ENCODE measurements around the gene VSNL1. TPM values are rescaled to one million over a fixed set of nuclear protein-coding genes. Genes with fewer than 3 reads are reported as not detected.

Gene VSNL1
- total and polyA plus RNA-seq, 2 donors (not counting 1 experiment from before 2014, with no cell fraction given): not detected

DNA sequence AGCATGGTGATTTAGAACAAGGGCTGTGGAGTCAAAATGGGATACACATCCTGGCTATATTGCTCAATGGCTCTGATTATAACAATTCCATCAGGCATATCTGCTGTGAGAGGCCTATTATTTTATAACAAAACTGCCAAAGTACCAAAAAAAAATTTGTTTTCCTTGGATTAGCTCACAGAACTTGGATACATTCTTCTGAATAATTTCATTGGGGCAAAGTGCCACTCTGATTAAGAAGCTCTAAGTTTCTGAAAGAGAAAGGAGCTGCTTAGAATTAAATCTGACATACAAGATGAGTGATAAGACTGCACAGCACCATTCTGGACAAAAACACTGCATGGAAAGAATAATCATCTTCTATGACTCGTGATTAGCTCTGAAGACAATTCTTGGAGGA is 127.4 kb downstream of the VSNL1 start:
- intact Hi-C loops (cut with micrococcal nuclease): no loop called here
- H3K27ac ChIP-seq (ENCODE audit: low read length in 2 of 2): no peak overlapping the region
- H3K4me1 Mint-ChIP-seq: no peaks in the 10 kb centered on the region
- ATAC-seq (ENCODE audit: low read depth): no peak
- no peaks in the 10 kb centered on the region for H4K20me1 ChIP-seq (ENCODE audit: control insufficient read depth, insufficient read depth, low read length, poor library complexity, severe bottlenecking)
- H3K36me3 ChIP-seq (replicated peaks in 1 of 2; ENCODE audit: control extremely low read depth in 1 of 2, control insufficient read depth in 1 of 2, extremely low read depth in 1 of 2, insufficient read depth in 2 of 2, low read length in 1 of 2): peaks cover 7 to 68% of the 10 kb centered on the region in 2 experiments
- H2AFZ ChIP-seq (ENCODE audit: insufficient read depth, low read depth, low read length, poor library complexity, severe bottlenecking): no peak overlapping the region
- no peak overlapping the region for H3K9ac ChIP-seq (ENCODE audit: low read length)
- no CpG with 5 or more reads among the region's 1 CpG for WGBS (ENCODE audit: insufficient coverage)
- no peak for TF ChIP-seq EZH2 (IDR thresholded peaks at IDR 0.05; ENCODE audit: borderline replicate concordance, insufficient read depth, low read depth, low read length, poor library complexity, severe bottlenecking)
- TF ChIP-seq, protein P1, sequence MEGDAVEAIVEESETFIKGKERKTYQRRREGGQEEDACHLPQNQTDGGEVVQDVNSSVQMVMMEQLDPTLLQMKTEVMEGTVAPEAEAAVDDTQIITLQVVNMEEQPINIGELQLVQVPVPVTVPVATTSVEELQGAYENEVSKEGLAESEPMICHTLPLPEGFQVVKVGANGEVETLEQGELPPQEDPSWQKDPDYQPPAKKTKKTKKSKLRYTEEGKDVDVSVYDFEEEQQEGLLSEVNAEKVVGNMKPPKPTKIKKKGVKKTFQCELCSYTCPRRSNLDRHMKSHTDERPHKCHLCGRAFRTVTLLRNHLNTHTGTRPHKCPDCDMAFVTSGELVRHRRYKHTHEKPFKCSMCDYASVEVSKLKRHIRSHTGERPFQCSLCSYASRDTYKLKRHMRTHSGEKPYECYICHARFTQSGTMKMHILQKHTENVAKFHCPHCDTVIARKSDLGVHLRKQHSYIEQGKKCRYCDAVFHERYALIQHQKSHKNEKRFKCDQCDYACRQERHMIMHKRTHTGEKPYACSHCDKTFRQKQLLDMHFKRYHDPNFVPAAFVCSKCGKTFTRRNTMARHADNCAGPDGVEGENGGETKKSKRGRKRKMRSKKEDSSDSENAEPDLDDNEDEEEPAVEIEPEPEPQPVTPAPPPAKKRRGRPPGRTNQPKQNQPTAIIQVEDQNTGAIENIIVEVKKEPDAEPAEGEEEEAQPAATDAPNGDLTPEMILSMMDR (IDR thresholded peaks at IDR 0.05): no peak
- ChIA-PET POLR2A (no interaction called here), CTCF (interaction anchor here (0.7 to 1.6 kb wide), 6 partner anchors 9 to 894 kb away, joined by 3 to 6 read pairs (median 4); no protein-coding TSS in a partner anchor)
- no peak overlapping the region for H3K4me3 Mint-ChIP-seq
- no peaks in the 10 kb centered on the region for H3K27me3 Mint-ChIP-seq
- H3K4me1 ChIP-seq (ENCODE audit: control insufficient read depth in 2 of 2, insufficient read depth in 2 of 2, low read length in 2 of 2): no peaks in the 10 kb centered on the region
- no peak overlapping the region for H3K27ac Mint-ChIP-seq
- no peak overlapping the region for H3K4me3 ChIP-seq (ENCODE audit: control extremely low read depth in 1 of 5, extremely low read depth in 1 of 5, insufficient read depth in 1 of 5, low read depth in 2 of 5, low read length in 4 of 5)
- H3K9me3 ChIP-seq (ENCODE audit: control extremely low read depth in 1 of 3, control insufficient read depth in 2 of 3, insufficient read depth in 1 of 3, low read length in 2 of 3): no peaks in the 10 kb centered on the region
- no peaks in the 10 kb centered on the region for H3K27me3 ChIP-seq (replicated peaks in 1 of 4; ENCODE audit: control extremely low read depth in 1 of 4, control insufficient read depth in 3 of 4, insufficient read depth in 4 of 4, low read length in 3 of 4)
- DNase-seq: no peak
- H3K4me2 ChIP-seq (replicated peaks; ENCODE audit: low read depth, low read length, poor library complexity, severe bottlenecking): no peak overlapping the region
- H3K79me2 ChIP-seq (ENCODE audit: control insufficient read depth, insufficient read depth, low read length): no peaks in the 10 kb centered on the region
- H3K9me3 Mint-ChIP-seq (ENCODE audit: insufficient read depth): no peaks in the 10 kb centered on the region

DNA sequence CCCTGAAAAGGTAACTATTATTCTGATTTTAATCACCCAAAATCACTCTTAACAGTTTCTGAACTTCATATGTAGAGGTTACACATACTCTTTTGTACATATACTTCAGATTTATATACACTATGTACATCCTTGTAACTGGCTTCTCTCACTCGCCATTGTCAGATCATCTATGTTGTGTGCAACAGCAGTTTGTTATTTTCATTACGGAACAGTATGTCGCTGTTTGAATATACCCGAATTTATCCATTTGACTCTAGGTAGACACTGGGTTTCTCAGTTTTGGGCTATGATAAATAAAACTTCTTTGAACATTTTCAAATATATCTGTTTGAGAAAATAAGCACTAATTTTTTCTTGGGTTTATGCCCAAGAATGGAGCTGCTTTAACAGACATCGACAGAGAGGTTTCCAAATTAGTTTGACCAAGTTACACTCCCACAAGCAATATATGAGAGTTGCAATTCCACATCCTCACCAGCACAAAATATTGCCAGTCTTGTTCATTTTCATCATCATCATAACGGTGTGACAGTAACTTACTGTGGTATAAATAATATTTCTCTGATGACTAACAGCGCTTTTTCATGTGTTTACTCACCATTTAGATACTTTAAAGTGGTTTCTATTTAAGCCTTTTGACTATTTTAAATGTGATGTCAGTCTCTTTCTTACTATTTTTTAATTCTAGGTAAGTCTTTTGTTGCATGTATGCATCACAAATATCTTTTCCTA is 132.3 kb downstream of the VSNL1 start:
- Histone ChIP-seq H2AFZ (ENCODE audit: insufficient read depth, low read depth, low read length, poor library complexity, severe bottlenecking) (no peak overlapping the region), H3K27ac (ENCODE audit: low read length in 2 of 2) (peak overlapping the region in 1 of 2 donors; percentile 22), H3K4me1 (ENCODE audit: control insufficient read depth in 2 of 2, insufficient read depth in 2 of 2, low read length in 2 of 2) (no peaks in the 10 kb centered on the region), H3K36me3 (replicated peaks in 1 of 2; ENCODE audit: control extremely low read depth in 1 of 2, control insufficient read depth in 1 of 2, extremely low read depth in 1 of 2, insufficient read depth in 2 of 2, low read length in 1 of 2) (peaks cover 12 to 56% of the 10 kb centered on the region in 2 experiments), H3K4me3 (ENCODE audit: control extremely low read depth in 1 of 5, extremely low read depth in 1 of 5, insufficient read depth in 1 of 5, low read depth in 2 of 5, low read length in 4 of 5) (no peak overlapping the region), H3K4me2 (replicated peaks; ENCODE audit: low read depth, low read length, poor library complexity, severe bottlenecking) (no peak overlapping the region), H4K20me1 (ENCODE audit: control insufficient read depth, insufficient read depth, low read length, poor library complexity, severe bottlenecking) (no peaks in the 10 kb centered on the region), H3K79me2 (ENCODE audit: control insufficient read depth, insufficient read depth, low read length) (no peaks in the 10 kb centered on the region), H3K9me3 (ENCODE audit: control extremely low read depth in 1 of 3, control insufficient read depth in 2 of 3, insufficient read depth in 1 of 3, low read length in 2 of 3) (no peaks in the 10 kb centered on the region), H3K9ac (ENCODE audit: low read length) (no peak overlapping the region), H3K27me3 (replicated peaks in 1 of 4; ENCODE audit: control extremely low read depth in 1 of 4, control insufficient read depth in 3 of 4, insufficient read depth in 4 of 4, low read length in 3 of 4) (no peaks in the 10 kb centered on the region)
- no peaks in the 10 kb centered on the region for H3K27me3 Mint-ChIP-seq
- 60% methylated on average over 1 of the region's 7 CpGs for WGBS (ENCODE audit: insufficient coverage)
- H3K9me3 Mint-ChIP-seq (ENCODE audit: insufficient read depth): no peaks in the 10 kb centered on the region
- TF ChIP-seq EZH2 (IDR thresholded peaks at IDR 0.05; ENCODE audit: borderline replicate concordance, insufficient read depth, low read depth, low read length, poor library complexity, severe bottlenecking): no peak
- TF ChIP-seq, protein P1 (IDR thresholded peaks at IDR 0.05): no peak
- intact Hi-C loops (cut with micrococcal nuclease): no loop called here
- H3K4me3 Mint-ChIP-seq: no peak overlapping the region
- DNase-seq (no peak), ATAC-seq (ENCODE audit: low read depth) (no peak)
- no peaks in the 10 kb centered on the region for H3K4me1 Mint-ChIP-seq
- ChIA-PET POLR2A (no interaction called here), CTCF (interaction anchor here (1.0 to 4.3 kb wide), 9 partner anchors 7 to 36 kb away, joined by 3 to 51 read pairs (median 11); no protein-coding TSS in a partner anchor)
- no peak overlapping the region for H3K27ac Mint-ChIP-seq

All from B cell (primary cell).